Measurements from ENCODE around the gene KXD1. TPM values are rescaled to one million over a fixed set of nuclear protein-coding genes. Genes with fewer than 3 reads are reported as not detected.

The KXD1 gene
- total RNA-seq, 1 donor, result 104 TPM

DNA sequence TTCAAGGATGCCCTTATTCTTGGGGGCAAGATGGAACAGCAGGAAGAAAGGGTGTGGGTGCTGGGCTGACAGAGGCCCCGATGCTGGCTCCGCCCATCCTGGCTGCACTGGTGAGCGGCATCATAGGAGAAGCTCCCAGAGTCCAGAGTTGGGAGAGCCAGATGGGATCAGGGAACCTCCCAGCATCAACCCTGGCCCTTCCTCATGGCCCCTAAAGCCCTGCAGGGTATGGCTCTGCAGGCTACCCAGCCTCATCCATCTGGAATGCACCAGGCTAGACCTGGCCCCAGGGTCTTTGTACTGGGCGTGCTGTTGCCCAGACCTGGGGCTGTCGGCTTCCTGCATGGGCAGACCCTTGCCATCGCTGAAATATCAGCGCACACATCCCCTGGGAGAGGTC, 27.9 kb upstream of the KXD1 start:
- peak; percentile 67 for DNase-seq (ENCODE audit: insufficient read length, low spot score, missing footprints)
- H3K79me2 ChIP-seq (ENCODE audit: insufficient read depth, low read length), result no peaks in the 10 kb centered on the region
- H3K27me3 ChIP-seq (ENCODE audit: insufficient read depth, low read length), result no peaks in the 10 kb centered on the region
- H3K9me3 ChIP-seq (ENCODE audit: low read depth, low read length), result no peaks in the 10 kb centered on the region
- no peak overlapping the region for H2AFZ ChIP-seq (ENCODE audit: low read length)
- no peaks in the 10 kb centered on the region for H4K20me1 ChIP-seq (ENCODE audit: insufficient read depth, low read length)
- no peak overlapping the region for H3K4me2 ChIP-seq (ENCODE audit: insufficient read depth, low read length)
- no peak overlapping the region for H3K4me3 ChIP-seq (ENCODE audit: insufficient read depth, low read length)
- H3K4me1 ChIP-seq (ENCODE audit: insufficient read depth, low read length), result no peaks in the 10 kb centered on the region
- H3K27ac ChIP-seq (ENCODE audit: low read depth, low read length), result no peak overlapping the region
- H3K36me3 ChIP-seq (ENCODE audit: insufficient read depth, low read length), result peaks cover 20% of the 10 kb centered on the region
- no peak for TF ChIP-seq CTCF (IDR thresholded peaks at IDR 0.05; ENCODE audit: extremely low read depth, low read depth, low read length)

GRCh38 chr19:18531485-18531884, 26.2 kb upstream of the KXD1 start:
- no peak overlapping the region for H3K4me3 ChIP-seq (ENCODE audit: insufficient read depth, low read length)
- H3K27me3 ChIP-seq (ENCODE audit: insufficient read depth, low read length), result no peaks in the 10 kb centered on the region
- H3K4me1 ChIP-seq (ENCODE audit: insufficient read depth, low read length), result no peaks in the 10 kb centered on the region
- H3K9me3 ChIP-seq (ENCODE audit: low read depth, low read length), result no peaks in the 10 kb centered on the region
- TF ChIP-seq CTCF (IDR thresholded peaks at IDR 0.05; ENCODE audit: extremely low read depth, low read depth, low read length), result no peak
- peak; percentile 50 for DNase-seq (ENCODE audit: insufficient read length, low spot score, missing footprints)
- peaks cover 33% of the 10 kb centered on the region for H3K36me3 ChIP-seq (ENCODE audit: insufficient read depth, low read length)
- H3K79me2 ChIP-seq (ENCODE audit: insufficient read depth, low read length), result no peaks in the 10 kb centered on the region
- H2AFZ ChIP-seq (ENCODE audit: low read length), result no peak overlapping the region
- H3K27ac ChIP-seq (ENCODE audit: low read depth, low read length), result no peak overlapping the region
- H4K20me1 ChIP-seq (ENCODE audit: insufficient read depth, low read length), result no peaks in the 10 kb centered on the region
- H3K4me2 ChIP-seq (ENCODE audit: insufficient read depth, low read length), result no peak overlapping the region

DNA sequence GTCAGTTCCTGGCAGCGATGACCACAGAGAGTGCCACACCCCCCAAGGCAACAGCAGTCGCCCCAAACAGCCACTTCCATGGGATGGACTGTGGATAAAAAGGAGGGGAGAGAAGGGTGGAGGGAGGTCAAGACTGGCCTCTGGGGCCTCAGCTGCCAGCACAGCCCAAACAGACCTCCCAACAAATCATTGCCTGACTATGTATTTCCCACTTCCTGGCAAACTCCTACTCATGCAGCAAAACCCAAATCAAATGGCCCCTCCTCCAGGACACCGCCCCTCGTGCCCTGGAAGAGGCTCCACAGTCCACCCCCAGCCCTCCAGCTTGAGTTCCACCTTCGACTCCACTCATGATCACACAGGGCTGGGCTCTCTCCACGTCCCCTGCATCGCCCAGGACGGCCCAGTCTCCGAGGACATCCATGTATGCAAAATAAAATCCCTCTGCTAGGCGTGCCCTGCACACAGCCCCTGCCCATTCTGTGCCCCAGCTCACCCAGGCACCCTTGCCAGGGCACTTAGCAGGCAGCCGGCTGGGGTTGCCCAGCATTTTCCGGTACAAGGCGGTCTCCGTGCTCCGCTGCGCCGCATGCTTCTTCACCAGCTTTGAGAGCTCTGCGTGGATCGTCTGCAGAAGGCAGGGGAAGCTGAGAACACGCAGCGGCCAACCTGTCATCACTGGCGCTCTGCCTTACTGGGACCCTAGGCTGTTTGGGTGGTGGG, 25.3 kb upstream of the KXD1 start:
- Histone ChIP-seq H2AFZ (ENCODE audit: low read length) (no peak overlapping the region), H3K4me2 (ENCODE audit: insufficient read depth, low read length) (no peak overlapping the region), H3K79me2 (ENCODE audit: insufficient read depth, low read length) (no peaks in the 10 kb centered on the region), H3K4me3 (ENCODE audit: insufficient read depth, low read length) (no peak overlapping the region), H4K20me1 (ENCODE audit: insufficient read depth, low read length) (no peaks in the 10 kb centered on the region), H3K9me3 (ENCODE audit: low read depth, low read length) (no peaks in the 10 kb centered on the region), H3K27me3 (ENCODE audit: insufficient read depth, low read length) (no peaks in the 10 kb centered on the region), H3K27ac (ENCODE audit: low read depth, low read length) (no peak overlapping the region), H3K4me1 (ENCODE audit: insufficient read depth, low read length) (no peaks in the 10 kb centered on the region), H3K36me3 (ENCODE audit: insufficient read depth, low read length) (peaks cover 37% of the 10 kb centered on the region)
- peak; percentile 65 for DNase-seq (ENCODE audit: insufficient read length, low spot score, missing footprints)
- no peak for TF ChIP-seq CTCF (IDR thresholded peaks at IDR 0.05; ENCODE audit: extremely low read depth, low read depth, low read length)

DNA sequence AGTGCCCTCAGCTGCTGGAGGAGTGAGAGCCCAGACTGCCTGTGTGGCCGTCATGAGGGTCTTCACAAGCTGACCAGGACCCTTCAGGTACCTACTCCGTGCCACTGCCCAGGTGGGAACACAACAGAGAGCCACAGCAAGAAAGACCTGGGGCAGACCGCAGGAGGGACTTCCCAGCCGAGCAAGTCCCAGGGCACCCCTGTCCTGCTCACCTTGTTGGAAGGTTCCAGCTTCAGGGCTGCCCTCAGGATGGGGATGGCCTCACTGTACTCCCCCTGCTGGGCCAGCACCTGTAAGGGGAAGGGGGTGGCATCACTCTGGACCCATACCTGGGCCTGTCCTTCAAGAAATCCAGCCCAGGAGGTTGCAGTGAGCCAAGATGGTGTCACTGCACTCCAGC, 24.6 kb upstream of the KXD1 start:
- Histone ChIP-seq H3K27ac (ENCODE audit: low read depth, low read length) (no peak overlapping the region), H3K9me3 (ENCODE audit: low read depth, low read length) (no peaks in the 10 kb centered on the region), H2AFZ (ENCODE audit: low read length) (no peak overlapping the region), H3K4me3 (ENCODE audit: insufficient read depth, low read length) (no peak overlapping the region), H3K79me2 (ENCODE audit: insufficient read depth, low read length) (no peaks in the 10 kb centered on the region), H3K4me2 (ENCODE audit: insufficient read depth, low read length) (no peak overlapping the region), H3K4me1 (ENCODE audit: insufficient read depth, low read length) (no peaks in the 10 kb centered on the region), H4K20me1 (ENCODE audit: insufficient read depth, low read length) (no peaks in the 10 kb centered on the region), H3K27me3 (ENCODE audit: insufficient read depth, low read length) (no peaks in the 10 kb centered on the region), H3K36me3 (ENCODE audit: insufficient read depth, low read length) (peaks cover 40% of the 10 kb centered on the region)
- peak; percentile 54 for DNase-seq (ENCODE audit: insufficient read length, low spot score, missing footprints)
- no peak for TF ChIP-seq CTCF (IDR thresholded peaks at IDR 0.05; ENCODE audit: extremely low read depth, low read depth, low read length)
